ENCODE results near the gene MAD1L1.

The MAD1L1 gene

GRCh38 chr7:1777122-1777521, 455.6 kb downstream of the MAD1L1 start:
- no peak for DNase-seq

GRCh38 chr7:1775389-1775788, 457.4 kb downstream of the MAD1L1 start:
- no peak for DNase-seq

GRCh38 chr7:1770331-1770730, 462.4 kb downstream of the MAD1L1 start:
- DNase-seq = no peak

GRCh38 chr7:1769286-1770200, 463.2 kb downstream of the MAD1L1 start:
- no peak for DNase-seq

- DNase-seq = no peak
Measured at GRCh38 chr7:1768832-1769231, 463.9 kb downstream of the MAD1L1 start.

GRCh38 chr7:1767524-1767923, 465.2 kb downstream of the MAD1L1 start:
- DNase-seq = no peak

All from nucleus accumbens (tissue), 56 donors.